ENCODE results near the gene MAP3K14.

MAP3K14 gene

GRCh38 chr17:45266372-45266926, 50.4 kb downstream of the MAP3K14 start:
- FAIRE-seq (no peak), DNase-seq (ENCODE audit: insufficient read length, low spot score) (no peak)
- TF ChIP-seq, protein P1, sequence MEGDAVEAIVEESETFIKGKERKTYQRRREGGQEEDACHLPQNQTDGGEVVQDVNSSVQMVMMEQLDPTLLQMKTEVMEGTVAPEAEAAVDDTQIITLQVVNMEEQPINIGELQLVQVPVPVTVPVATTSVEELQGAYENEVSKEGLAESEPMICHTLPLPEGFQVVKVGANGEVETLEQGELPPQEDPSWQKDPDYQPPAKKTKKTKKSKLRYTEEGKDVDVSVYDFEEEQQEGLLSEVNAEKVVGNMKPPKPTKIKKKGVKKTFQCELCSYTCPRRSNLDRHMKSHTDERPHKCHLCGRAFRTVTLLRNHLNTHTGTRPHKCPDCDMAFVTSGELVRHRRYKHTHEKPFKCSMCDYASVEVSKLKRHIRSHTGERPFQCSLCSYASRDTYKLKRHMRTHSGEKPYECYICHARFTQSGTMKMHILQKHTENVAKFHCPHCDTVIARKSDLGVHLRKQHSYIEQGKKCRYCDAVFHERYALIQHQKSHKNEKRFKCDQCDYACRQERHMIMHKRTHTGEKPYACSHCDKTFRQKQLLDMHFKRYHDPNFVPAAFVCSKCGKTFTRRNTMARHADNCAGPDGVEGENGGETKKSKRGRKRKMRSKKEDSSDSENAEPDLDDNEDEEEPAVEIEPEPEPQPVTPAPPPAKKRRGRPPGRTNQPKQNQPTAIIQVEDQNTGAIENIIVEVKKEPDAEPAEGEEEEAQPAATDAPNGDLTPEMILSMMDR (IDR thresholded peaks at IDR 0.05; ENCODE audit: insufficient read depth, missing control alignments) = no peak

DNA sequence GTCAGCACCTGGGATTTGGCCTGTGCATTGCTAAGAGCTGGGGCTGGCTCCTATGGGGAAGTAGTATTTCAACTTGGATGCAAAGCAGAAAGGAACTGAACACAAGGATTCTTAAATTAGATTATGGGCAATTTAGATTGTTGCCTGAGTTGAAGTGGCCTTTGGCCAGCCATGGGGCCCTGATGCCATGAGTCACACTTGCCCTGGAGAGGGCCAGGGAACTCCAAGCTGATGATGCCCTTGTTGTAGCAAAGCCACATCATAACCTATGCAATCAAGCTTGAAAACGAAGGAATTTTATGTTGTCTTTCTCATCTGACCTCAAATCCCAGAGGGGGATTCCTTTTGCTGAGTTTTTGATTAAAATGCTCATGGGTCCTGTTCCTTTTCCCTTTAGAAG, 51.0 kb downstream of the MAP3K14 start:
- TF ChIP-seq, protein P1 (IDR thresholded peaks at IDR 0.05; ENCODE audit: insufficient read depth, missing control alignments) = no peak
- no peak for DNase-seq (ENCODE audit: insufficient read length, low spot score)
- FAIRE-seq = no peak

DNA sequence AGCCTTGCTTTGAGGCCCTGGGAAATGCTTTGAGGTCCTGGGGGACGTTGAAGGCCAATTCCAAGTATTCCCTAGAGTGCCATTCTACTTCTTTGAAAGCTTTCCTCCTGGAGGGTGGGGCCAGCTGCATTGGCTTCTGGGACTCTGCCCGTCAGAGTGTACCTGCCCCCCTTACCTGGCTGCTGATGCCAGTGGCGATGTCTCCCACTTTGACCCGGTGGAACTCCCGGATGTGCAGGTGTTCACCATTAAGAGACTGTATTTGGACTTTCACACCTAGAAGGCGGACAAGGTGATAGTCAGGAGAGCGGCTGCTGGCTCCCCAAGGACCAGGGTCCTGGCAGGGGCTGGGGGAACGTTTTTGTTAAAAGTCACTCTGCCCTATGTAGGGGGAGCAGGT, 51.8 kb downstream of the MAP3K14 start:
- DNase-seq (ENCODE audit: insufficient read length, low spot score) (no peak), FAIRE-seq (no peak)
- TF ChIP-seq, protein P1 (IDR thresholded peaks at IDR 0.05; ENCODE audit: insufficient read depth, missing control alignments) = no peak

DNA sequence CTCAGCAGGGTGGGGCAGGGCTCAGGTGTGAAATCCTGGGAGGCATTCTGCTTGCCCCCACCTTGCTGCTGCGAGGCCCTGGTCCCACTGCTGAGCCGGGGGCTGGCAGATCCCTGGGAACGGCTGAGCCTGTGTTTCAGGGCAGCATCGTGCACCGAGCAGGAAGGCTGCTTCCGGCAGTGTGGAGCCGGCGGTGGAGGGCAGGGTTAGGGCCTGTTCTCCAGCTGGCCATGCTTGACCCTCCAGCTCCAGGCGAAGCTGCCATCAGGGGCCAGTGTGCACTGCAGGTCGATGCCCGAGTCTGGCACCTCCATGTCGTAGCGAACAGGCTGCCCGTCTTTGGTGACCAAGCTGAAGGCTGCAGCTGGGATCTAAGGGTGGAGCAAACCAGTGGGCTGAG, 52.4 kb downstream of the MAP3K14 start:
- no peak for DNase-seq (ENCODE audit: insufficient read length, low spot score)
- FAIRE-seq = no peak
- TF ChIP-seq, protein P1 (IDR thresholded peaks at IDR 0.05; ENCODE audit: insufficient read depth, missing control alignments) = no peak

- no peak for DNase-seq (ENCODE audit: insufficient read length, low spot score)
- FAIRE-seq = no peak
- TF ChIP-seq, protein P1 (IDR thresholded peaks at IDR 0.05; ENCODE audit: insufficient read depth, missing control alignments) = no peak
Measured at GRCh38 chr17:45263477-45263860, 53.4 kb downstream of the MAP3K14 start.

DNA sequence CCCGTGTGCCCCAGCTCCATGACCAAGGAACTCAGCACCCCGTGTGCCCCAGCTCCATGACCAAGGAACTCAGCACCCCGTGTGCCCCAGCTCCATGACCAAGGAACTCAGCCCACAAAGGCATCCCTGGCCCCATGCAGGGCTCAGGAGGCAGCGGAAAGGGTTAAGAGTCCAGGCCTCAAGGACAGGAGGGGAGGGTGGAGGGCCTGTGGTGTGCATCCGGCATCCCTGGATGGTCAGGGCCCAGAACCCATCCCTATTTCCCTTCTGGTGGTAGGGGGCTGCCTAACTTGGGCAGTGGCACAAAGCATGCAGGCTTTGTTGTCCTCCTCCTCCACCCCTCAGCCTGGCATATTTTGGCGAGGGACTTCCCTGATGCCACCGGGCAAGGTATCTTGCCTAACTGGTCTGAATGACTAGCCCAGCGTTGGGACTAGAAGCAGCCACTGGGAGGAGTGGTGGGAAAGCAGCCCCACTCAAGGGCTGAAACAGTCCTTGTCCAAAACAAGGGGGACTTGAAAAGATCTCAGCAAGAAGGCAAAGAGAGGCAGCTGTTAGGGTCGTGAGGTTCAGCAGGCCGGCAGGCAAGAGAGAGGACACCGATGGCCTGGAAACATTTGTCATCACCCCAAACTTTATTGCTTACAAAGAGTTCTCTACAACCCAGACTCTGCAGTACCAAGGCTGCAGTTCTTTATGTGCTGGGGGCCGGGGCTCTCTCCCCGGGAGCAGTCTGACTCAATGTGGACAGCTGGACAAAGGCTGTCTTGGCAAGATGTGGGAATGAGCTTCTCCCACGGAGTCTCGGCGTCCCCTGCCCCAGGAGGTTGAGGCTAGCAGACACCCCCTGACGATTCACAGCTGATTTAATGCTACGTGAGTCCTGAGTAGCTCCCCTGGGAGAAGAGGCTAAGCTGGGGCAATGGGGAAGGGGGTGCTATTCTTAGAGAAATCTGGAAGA, 54.0 kb downstream of the MAP3K14 start:
- TF ChIP-seq, protein P1 (IDR thresholded peaks at IDR 0.05; ENCODE audit: insufficient read depth, missing control alignments) = no peak
- no peak for FAIRE-seq
- DNase-seq (ENCODE audit: insufficient read length, low spot score) = no peak

Data from D721Med (cell line).